Astrocyte of the cerebellum (primary cell): Measurements from ENCODE around the gene WDR33.

Source experiments
- DNase-seq: peaks from one replicate; pipeline ENCODE4 v3.0.0-alpha.2; 2011; ENCODE audit warnings: low read depth
- H3K4me3 ChIP-seq: 2 replicates; pipeline ENCODE4 v1.5.1; 2011; ENCODE audit warnings: mild to moderate bottlenecking, low read depth, low read length, moderate library complexity
- CTCF ChIP-seq: IDR thresholded peaks from 2 replicates; pipeline ENCODE4 v1.5.1; 2012; ENCODE audit warnings: low read length, low read depth, moderate library complexity, mild to moderate bottlenecking; ENCODE audit errors: missing control alignments
- in situ Hi-C: cut with HindIII; loops from 2 replicates; pipeline ENCODE4 v1.10.0; 2017; ENCODE audit warnings: low sequenced_read_pairs

WDR33 gene

GRCh38 chr2:127683757-127684156, 127.2 kb downstream of the WDR33 start:
- in situ Hi-C loops = no loop called here
- DNase-seq = no peak
- H3K4me3 ChIP-seq = no peak overlapping the region
- TF ChIP-seq CTCF = no peak

GRCh38 chr2:127683056-127683455, 127.9 kb downstream of the WDR33 start:
- TF ChIP-seq CTCF = no peak
- H3K4me3 ChIP-seq = no peak overlapping the region
- in situ Hi-C loops = no loop called here
- DNase-seq = no peak

- no peak overlapping the region for H3K4me3 ChIP-seq
- no peak for TF ChIP-seq CTCF
- DNase-seq = no peak
- in situ Hi-C loops = no loop called here
Observed at GRCh38 chr2:127681976-127682857, 128.8 kb downstream of the WDR33 start.

- in situ Hi-C loops = no loop called here
- DNase-seq = no peak
- peak overlapping the region; percentile 8 for H3K4me3 ChIP-seq
- TF ChIP-seq CTCF = no peak
Observed at GRCh38 chr2:127681288-127681804, 129.6 kb downstream of the WDR33 start.

GRCh38 chr2:127680706-127681287, 130.2 kb downstream of the WDR33 start:
- no peak overlapping the region for H3K4me3 ChIP-seq
- no peak for TF ChIP-seq CTCF
- DNase-seq = no peak
- in situ Hi-C loops = no loop called here

GRCh38 chr2:127679680-127680361, 131.2 kb downstream of the WDR33 start:
- in situ Hi-C loops = no loop called here
- no peak for DNase-seq
- no peak overlapping the region for H3K4me3 ChIP-seq
- TF ChIP-seq CTCF = no peak
